NCI-H1092 (cell line): Measurements from ENCODE around the gene PHF23.

Experiments
- DNase-seq: peaks from one replicate; lab custom pipeline; 2025; lab: John Stamatoyannopoulos, UW

PHF23 gene

DNA sequence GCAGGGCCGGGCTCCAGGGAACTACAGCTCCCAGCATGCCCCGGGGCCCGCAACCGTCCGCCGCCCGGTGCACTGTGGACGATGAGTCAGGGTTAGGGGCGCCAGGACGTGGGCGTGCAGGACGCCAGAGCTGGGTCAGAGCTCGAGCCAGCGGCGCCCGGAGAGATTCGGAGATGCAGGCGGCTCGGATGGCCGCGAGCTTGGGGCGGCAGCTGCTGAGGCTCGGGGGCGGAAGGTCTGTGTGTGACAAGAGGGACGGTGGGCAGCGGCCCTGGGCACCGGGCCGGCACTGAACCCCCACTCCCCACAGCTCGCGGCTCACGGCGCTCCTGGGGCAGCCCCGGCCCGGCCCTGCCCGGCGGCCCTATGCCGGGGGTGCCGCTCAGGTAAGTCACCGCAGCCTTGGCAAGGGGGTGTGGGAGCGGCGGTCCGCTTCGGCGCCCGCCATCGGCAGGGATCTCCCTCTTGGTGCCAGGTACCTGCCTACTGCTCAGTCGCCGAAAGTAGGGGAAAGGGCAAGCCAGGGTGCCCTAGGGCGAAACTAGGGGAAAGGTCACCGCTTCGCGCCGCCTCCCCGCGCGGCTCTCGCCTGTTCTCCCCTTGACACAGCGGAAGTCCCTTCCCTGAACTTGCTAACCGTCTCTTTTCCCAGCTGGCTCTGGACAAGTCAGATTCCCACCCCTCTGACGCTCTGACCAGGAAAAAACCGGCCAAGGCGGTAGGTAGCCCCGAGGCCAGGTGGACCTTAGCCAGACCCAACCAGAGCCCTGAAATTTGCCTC, 19.3 kb downstream of the PHF23 start, which contains the start of the genes ACADVL and DLG4:
ACADVL (plus strand) TSS at position 127 of the 781 bp plus-strand sequence; CDS start at position 174, 47 bp downstream.
DLG4 (minus strand) TSS at position 25 of the 781 bp plus-strand sequence.
- peak; percentile 31 for DNase-seq

GRCh38 chr17:7219229-7219811, 19.9 kb downstream of the PHF23 start:
- DNase-seq = no peak

GRCh38 chr17:7218758-7219157, 20.5 kb downstream of the PHF23 start:
- no peak for DNase-seq

- DNase-seq = no peak
Measured at GRCh38 chr17:7218166-7218565, 21.1 kb downstream of the PHF23 start.

DNA sequence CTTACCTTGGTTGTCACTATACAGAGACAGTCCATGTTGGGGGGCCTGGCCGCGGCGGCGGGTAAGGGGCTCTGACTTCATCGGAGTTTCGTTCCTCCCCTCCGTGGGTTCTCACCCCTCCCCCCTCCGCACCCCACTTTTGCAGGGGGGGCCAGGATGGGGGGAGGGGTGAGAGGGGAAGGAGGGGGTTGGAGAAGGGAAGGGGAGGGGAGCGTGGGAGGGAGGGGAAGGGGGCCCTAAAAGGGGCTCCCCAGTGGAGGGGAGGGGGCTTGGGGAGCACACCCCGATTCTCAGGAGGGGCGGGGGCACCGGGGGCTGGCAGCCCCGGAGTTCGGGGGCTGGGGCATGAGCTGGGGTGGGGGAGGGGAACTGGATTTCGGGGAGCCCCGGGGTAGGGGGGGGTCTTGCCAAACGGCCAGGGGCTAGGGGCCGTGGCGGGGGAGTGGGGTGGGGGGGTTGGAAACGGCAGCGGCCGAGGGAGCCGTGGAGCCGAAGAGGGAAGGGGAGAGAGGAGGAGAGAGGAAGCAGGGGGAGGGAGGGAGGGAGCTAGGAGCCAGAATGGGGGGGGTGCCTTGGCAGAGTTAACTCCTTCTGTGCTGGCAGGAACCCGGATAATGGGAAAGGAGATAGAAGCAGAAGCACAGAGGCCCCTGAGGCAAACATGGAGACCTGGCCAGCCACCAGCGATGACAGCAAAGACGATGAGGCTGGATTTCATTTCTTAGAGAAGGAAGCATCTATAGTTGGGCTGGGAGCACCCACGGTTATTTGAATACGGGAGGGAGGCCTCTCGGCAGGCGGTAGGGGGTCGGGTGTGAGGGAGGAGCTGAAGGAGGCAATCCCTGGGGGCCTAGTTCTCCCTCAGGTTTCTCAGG, 21.9 kb downstream of the PHF23 start:
- no peak for DNase-seq

- no peak for DNase-seq
Measured at GRCh38 chr17:7216242-7217112, 22.8 kb downstream of the PHF23 start.

- no peak for DNase-seq
Measured at GRCh38 chr17:7215652-7216180, 23.5 kb downstream of the PHF23 start.

GRCh38 chr17:7215136-7215638, 24.1 kb downstream of the PHF23 start:
- DNase-seq = no peak

- DNase-seq = peak; percentile 96
Measured at GRCh38 chr17:7214300-7215135, 24.7 kb downstream of the PHF23 start.

DNA sequence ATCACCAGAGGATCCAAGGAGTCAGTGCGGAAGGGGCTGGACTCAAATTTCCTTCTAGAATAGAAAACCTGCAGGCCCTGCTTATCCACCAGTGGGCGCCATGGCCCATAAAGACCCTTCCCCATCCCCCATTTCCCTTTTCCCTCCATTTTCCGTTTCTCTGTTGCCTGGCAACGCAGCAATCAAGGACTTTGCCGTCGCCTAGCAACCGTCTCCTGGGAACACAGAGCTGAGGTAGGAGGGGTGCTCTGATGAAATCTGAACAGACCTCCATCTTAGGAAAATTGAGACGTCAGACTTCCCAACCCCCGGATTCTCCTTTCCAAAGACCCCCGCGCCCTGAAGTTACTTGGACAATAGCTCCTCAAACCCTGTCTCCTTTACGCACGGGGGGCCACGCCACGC, 25.4 kb downstream of the PHF23 start:
- DNase-seq = peak; percentile 92

GRCh38 chr17:7211491-7212273, 27.6 kb downstream of the PHF23 start:
- no peak for DNase-seq

DNA sequence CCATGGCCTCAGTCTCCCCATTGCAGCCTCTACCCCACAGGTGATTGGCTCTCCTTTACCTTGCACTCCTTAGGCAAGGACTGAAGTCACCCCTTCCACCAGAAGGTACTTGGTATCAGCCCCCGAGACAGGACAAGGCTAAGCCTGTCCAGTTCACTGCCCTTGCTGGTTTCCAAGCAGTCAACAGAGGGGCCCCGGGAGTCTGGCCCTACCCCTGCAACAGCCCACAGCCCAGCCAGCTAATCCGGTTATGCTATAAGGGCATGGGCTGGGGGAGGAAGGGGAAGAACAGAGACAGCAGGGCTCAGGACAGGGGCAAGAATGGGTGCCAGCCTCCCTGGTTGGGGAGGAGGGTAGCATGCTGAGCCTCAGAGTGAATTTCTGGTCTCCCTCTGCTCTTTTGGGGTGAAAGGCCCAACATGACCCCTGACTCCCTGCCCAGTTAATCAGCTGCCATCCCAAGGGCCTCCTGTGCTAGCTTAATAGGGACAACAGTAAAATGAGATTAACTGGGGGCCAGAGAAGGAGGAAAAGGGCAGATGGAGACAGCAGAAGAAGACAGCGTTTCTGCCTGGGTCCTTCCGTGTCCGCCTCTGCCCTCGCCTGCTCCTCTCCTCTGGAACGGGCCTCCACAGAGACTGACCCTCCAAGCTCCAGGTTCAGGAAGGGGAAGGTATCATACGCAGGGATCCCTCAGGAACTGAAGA, 30.4 kb downstream of the PHF23 start:
- no peak for DNase-seq

DNA sequence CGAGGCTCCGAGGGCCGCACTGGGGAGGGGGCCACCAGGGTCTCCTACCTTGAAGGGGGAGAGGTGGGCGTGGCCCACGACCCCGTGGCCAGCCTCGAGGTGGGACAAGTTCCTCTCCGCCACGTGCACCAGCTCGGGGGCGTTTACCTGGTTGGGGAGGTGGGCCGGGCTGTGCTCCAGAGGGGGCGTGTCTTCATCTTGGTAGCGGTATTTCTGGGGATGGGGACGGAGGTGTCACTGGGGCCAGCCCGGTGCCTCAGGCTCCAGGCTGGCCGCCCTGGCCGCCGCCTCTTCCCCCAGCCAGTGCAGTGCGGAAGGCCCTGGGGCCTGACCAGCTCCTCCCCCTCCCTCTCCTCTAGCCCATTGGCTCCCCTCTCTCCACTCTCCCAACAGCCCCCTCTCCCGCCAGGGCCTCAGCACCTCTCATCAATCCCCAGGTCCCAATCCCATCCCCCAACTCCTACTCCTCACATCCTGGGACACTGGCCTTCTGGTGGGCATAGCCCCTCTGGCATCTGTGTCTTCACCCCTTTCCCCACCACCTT, 31.2 kb downstream of the PHF23 start:
- no peak for DNase-seq

GRCh38 chr17:7207120-7208001, 31.9 kb downstream of the PHF23 start:
- no peak for DNase-seq

DNA sequence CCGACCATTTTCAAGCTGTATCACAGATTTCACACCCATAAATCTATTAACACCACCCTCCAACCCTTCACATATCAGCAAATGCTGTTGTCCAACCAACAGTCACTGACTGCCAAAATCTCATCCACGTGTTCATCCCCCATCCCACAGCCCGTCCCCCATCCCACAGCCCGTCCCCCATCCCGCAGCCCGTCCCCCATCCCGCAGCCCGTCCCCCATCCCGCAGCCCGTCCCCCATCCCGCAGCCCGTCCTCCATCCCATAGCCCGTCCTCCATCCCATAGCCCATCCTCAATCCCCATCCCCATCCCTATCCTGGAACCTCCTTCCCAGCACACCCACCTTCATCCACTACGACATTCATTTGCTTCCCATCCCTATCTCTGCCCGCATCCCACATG, 33.7 kb downstream of the PHF23 start:
- no peak for DNase-seq

GRCh38 chr17:7204828-7205461, 34.3 kb downstream of the PHF23 start:
- peak; percentile 91 for DNase-seq

DNA sequence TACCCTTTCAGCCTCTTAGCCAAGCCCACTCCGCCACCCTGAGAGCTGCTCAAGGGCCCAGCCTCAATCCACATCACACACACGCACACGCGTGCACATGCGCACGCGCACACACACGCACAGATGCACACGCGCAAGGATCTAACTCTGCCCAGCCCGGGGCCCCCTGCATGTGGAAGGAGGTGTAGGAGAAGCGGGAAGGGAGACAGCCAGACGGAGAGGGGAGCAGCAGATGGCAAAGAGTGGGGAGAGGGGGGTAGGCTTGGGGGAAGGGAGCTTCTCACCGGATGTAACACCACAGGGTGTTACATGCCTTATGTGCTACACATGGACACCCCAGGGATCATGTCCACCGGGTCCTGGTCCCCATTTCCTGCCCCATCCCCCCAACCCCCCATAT, 34.9 kb downstream of the PHF23 start:
- DNase-seq = no peak
